DMS 273 (cell line): Measurements from ENCODE around the gene CTSZ.
"Not testable (repeated sequence)": the region's sequence is repeated elsewhere in the genome, so short reads cannot be mapped to it uniquely, and the experiment has no call there.

Experiments used
- DNase-seq: peaks from one replicate; lab custom pipeline; 2025; ENCODE audit not compliant: unreplicated experiment; lab: John Stamatoyannopoulos, UW

Gene CTSZ

GRCh38 chr20:59006864-59007664, at the start of gene CTSZ:
TSS of gene CTSZ (minus strand) at chr20:59007254. CDS start at chr20:59007128, 126 bp downstream.
- peak; percentile 67 for DNase-seq

- DNase-seq, result peak; percentile 33
Measured at GRCh38 chr20:59055302-59055701, 48.2 kb upstream of the CTSZ start.

- peak; percentile 89 for DNase-seq
Measured at GRCh38 chr20:59051666-59052185, 44.7 kb upstream of the CTSZ start.

- peak; percentile 5 for DNase-seq
Measured at GRCh38 chr20:59050437-59050836, 43.4 kb upstream of the CTSZ start.

GRCh38 chr20:59048681-59049030, 41.6 kb upstream of the CTSZ start:
- DNase-seq, result no peak

GRCh38 chr20:59047938-59048680, 41.1 kb upstream of the CTSZ start:
- no peak for DNase-seq

- no peak for DNase-seq
Measured at GRCh38 chr20:59046862-59047261, 39.8 kb upstream of the CTSZ start.

GRCh38 chr20:59044796-59045195, 37.7 kb upstream of the CTSZ start:
- DNase-seq, result no peak

GRCh38 chr20:59044295-59044694, 37.2 kb upstream of the CTSZ start:
- no peak for DNase-seq

- DNase-seq, result peak; percentile 14
Measured at GRCh38 chr20:59043698-59044097, 36.6 kb upstream of the CTSZ start.

- peak; percentile 97 for DNase-seq
Measured at GRCh38 chr20:59042796-59043631, 36.0 kb upstream of the CTSZ start.

- peak; percentile 59 for DNase-seq
Measured at GRCh38 chr20:59042151-59042795, 35.2 kb upstream of the CTSZ start, which contains the start of gene PRELID3B. TSS of gene PRELID3B (minus strand) at chr20:59042786. CDS start at chr20:59042730, 56 bp downstream.

- DNase-seq, result not testable (repeated sequence)
Measured at GRCh38 chr20:59041487-59041886, 34.4 kb upstream of the CTSZ start.

- no peak for DNase-seq
Measured at GRCh38 chr20:59040667-59041066, 33.6 kb upstream of the CTSZ start.

- DNase-seq, result no peak
Measured at GRCh38 chr20:59039233-59039632, 32.2 kb upstream of the CTSZ start.

- no peak for DNase-seq
Measured at GRCh38 chr20:59037386-59037785, 30.3 kb upstream of the CTSZ start.

- DNase-seq, result no peak
Measured at GRCh38 chr20:59035381-59035780, 28.3 kb upstream of the CTSZ start.

- DNase-seq, result no peak
Measured at GRCh38 chr20:59033616-59034165, 26.6 kb upstream of the CTSZ start.

GRCh38 chr20:59033093-59033492, 26.0 kb upstream of the CTSZ start:
- DNase-seq, result no peak

- peak; percentile 91 for DNase-seq
Measured at GRCh38 chr20:59032713-59033059, 25.6 kb upstream of the CTSZ start.
